ENCODE data around the gene METAP2.

METAP2 gene

GRCh38 chr12:95553197-95553943 is 79.4 kb downstream of the METAP2 start:
- in situ Hi-C loops (cut with HindIII; ENCODE audit: low pct_unique_long_range_greater_than_20kb, low sequenced_read_pairs), result no loop called here
- no peak for DNase-seq (ENCODE audit: low read depth in 1 of 2, low spot score in 1 of 2)
- no peak for TF ChIP-seq JUND (IDR thresholded peaks at IDR 0.05; ENCODE audit: low read depth)

- in situ Hi-C loops (cut with HindIII; ENCODE audit: low pct_unique_long_range_greater_than_20kb, low sequenced_read_pairs), result no loop called here
- TF ChIP-seq JUND (IDR thresholded peaks at IDR 0.05; ENCODE audit: low read depth), result no peak
- no peak for DNase-seq (ENCODE audit: low read depth in 1 of 2, low spot score in 1 of 2)
Observed at GRCh38 chr12:95554532-95555071, 80.7 kb downstream of the METAP2 start.

- TF ChIP-seq JUND (IDR thresholded peaks at IDR 0.05; ENCODE audit: low read depth), result no peak
- in situ Hi-C loops (cut with HindIII; ENCODE audit: low pct_unique_long_range_greater_than_20kb, low sequenced_read_pairs), result no loop called here
- no peak for DNase-seq (ENCODE audit: low read depth in 1 of 2, low spot score in 1 of 2)
Observed at GRCh38 chr12:95557625-95558024, 83.7 kb downstream of the METAP2 start.
